Measurements from ENCODE around the gene TRAPPC3L.

- no peak for TF ChIP-seq EZH2phosphoT487 (IDR thresholded peaks at IDR 0.05; ENCODE audit: borderline replicate concordance)
- no peak for TF ChIP-seq EZH2 (IDR thresholded peaks at IDR 0.05)
- no peak for TF ChIP-seq ZNF274 (IDR thresholded peaks at IDR 0.05; ENCODE audit: low read depth, low read length)
- TF ChIP-seq ZFX (IDR thresholded peaks at IDR 0.05), result no peak
- no peak for TF ChIP-seq CTCF (IDR thresholded peaks at IDR 0.05 in 2 of 3, conservative IDR thresholded peaks at IDR 0.05 in 1 of 3; ENCODE audit: borderline replicate concordance in 1 of 3, insufficient read depth in 1 of 3, low read depth in 2 of 3, low read length in 2 of 3)
- no peak for TF ChIP-seq YY1 (IDR thresholded peaks at IDR 0.05; ENCODE audit: extremely low read depth, insufficient replicate concordance, low read depth, low read length)
- TF ChIP-seq SRF (IDR thresholded peaks at IDR 0.05; ENCODE audit: low read depth), result no peak
- no peak for TF ChIP-seq POLR2A (IDR thresholded peaks at IDR 0.05; ENCODE audit: borderline replicate concordance, extremely low read depth, insufficient read depth, insufficient read length)
- no peak for TF ChIP-seq CEBPB (IDR thresholded peaks at IDR 0.05; ENCODE audit: low read depth)
- no peak for TF ChIP-seq SP1 (IDR thresholded peaks at IDR 0.05; ENCODE audit: low read depth)
- TF ChIP-seq SIN3A (IDR thresholded peaks at IDR 0.05; ENCODE audit: low read depth), result no peak
These were observed 38.2 kb downstream of the TRAPPC3L start for GRCh38 chr6:116507324-116507723.

Data from HCT116 (cell line).